Endodermal cell (in vitro differentiated cells): ENCODE data around the gene ITGB1BP1. TPM values are rescaled to one million over a fixed set of nuclear protein-coding genes. Genes with fewer than 3 reads are reported as not detected.

Experiments used
- DNase-seq: peaks from one replicate; pipeline ENCODE4 v3.0.0-alpha.2; 2017
- H3K27ac ChIP-seq: 2 replicates; pipeline ENCODE4 v1.5.1; 2013; ENCODE audit warnings: mild to moderate bottlenecking, low read depth, low read length, moderate library complexity
- H3K27me3 ChIP-seq: 2 replicates; pipeline ENCODE4 v1.6.1; 2013; ENCODE audit warnings: mild to moderate bottlenecking, low read length, moderate library complexity; ENCODE audit not compliant: insufficient read depth, control insufficient read depth, poor library complexity, severe bottlenecking
- H3K36me3 ChIP-seq: 2 replicates; pipeline ENCODE4 v1.7.0; 2013; ENCODE audit warnings: mild to moderate bottlenecking, low read length, moderate library complexity; ENCODE audit not compliant: control insufficient read depth, insufficient read depth
- H3K4me1 ChIP-seq: one replicate; pipeline ENCODE4 v1.7.0; 2013; ENCODE audit warnings: low read length; ENCODE audit not compliant: control insufficient read depth, insufficient read depth
- H3K4me3 ChIP-seq: 2 replicates; pipeline ENCODE4 v1.5.1; 2013; ENCODE audit warnings: mild to moderate bottlenecking, low read length, moderate library complexity
- H3K9ac ChIP-seq: 2 replicates; pipeline ENCODE4 v1.6.1; 2013; ENCODE audit warnings: mild to moderate bottlenecking, low read length, moderate library complexity; ENCODE audit not compliant: poor library complexity, severe bottlenecking; ENCODE audit errors: extremely low read depth
- H3K9me3 ChIP-seq: 2 replicates; pipeline ENCODE4 v1.6.1; 2013; ENCODE audit warnings: mild to moderate bottlenecking, low read length, moderate library complexity; ENCODE audit not compliant: control insufficient read depth
- H3K27ac Mint-ChIP-seq: 2 replicates; pipeline ENCODE4 v1.8.0; 2020; ENCODE audit warnings: mixed read lengths
- H3K27me3 Mint-ChIP-seq: 2 replicates; pipeline ENCODE4 v1.8.0; 2021; ENCODE audit warnings: mild to moderate bottlenecking, mixed read lengths; ENCODE audit not compliant: insufficient read depth
- H3K36me3 Mint-ChIP-seq: 2 replicates; pipeline ENCODE4 v1.8.0; 2020; ENCODE audit warnings: low read depth, mixed read lengths
- H3K4me1 Mint-ChIP-seq: 2 replicates; pipeline ENCODE4 v1.8.0; 2020; ENCODE audit warnings: mixed read lengths
- H3K4me3 Mint-ChIP-seq: 2 replicates; pipeline ENCODE4 v1.8.0; 2020; ENCODE audit warnings: mild to moderate bottlenecking, moderate library complexity, mixed read lengths
- H3K9me3 Mint-ChIP-seq: 2 replicates; pipeline ENCODE4 v1.8.0; 2020; ENCODE audit warnings: mild to moderate bottlenecking, mixed read lengths
- CTCF ChIP-seq: fragments of 200-600 bp; sonication (generic); conservative IDR thresholded peaks from 2 replicates; pipeline ENCODE4 v1.5.0; 2021; ENCODE audit warnings: antibody characterized with exemption, mild to moderate bottlenecking
- WGBS, 2 experiments: methylation state at CpG; one replicate each; pipeline versions ENCODE4 v1.1.5 to v1.1.7; 2013; ENCODE audit warnings: missing lambda C conversion rate in 2 of 2, mixed read lengths in 1 of 2; ENCODE audit not compliant: insufficient coverage in 1 of 2, insufficient read length in 1 of 2; 5-methylcytosine and 5-hydroxymethylcytosine counted together
- total RNA-seq, 2 donors: library from RNA; stranded (reverse); fragmentation: NEBNext Ultra II Directional in 1 of 2; extraction: Animal tissue kit (Norgen Biotek cat#: 25700) in 1 of 2; gene quantifications; 2 replicates in 1 of 2; 3 replicates in 1 of 2; pipeline ENCODE4 v1.2.1, GENCODE V29; 2021

The ITGB1BP1 gene
- total RNA-seq, 2 donors from 2014 or later = 34.9 to 58.9 TPM

GRCh38 chr2:9365498-9366019, 57.8 kb downstream of the ITGB1BP1 start:
- no peak overlapping the region for H3K27ac ChIP-seq
- 88 to 100% methylated on average over 3 to 8 of the region's 8 CpGs for WGBS, 2 experiments

GRCh38 chr2:9364791-9365497, 58.4 kb downstream of the ITGB1BP1 start:
- TF ChIP-seq CTCF = no peak
- Mint-ChIP-seq H3K4me1 (peaks cover 23% of the 10 kb centered on the region), H3K27ac (peak overlapping the region; percentile 81), H3K9me3 (no peaks in the 10 kb centered on the region), H3K27me3 (no peaks in the 10 kb centered on the region), H3K36me3 (no peaks in the 10 kb centered on the region), H3K4me3 (no peak overlapping the region)
- no peak overlapping the region for H3K27ac ChIP-seq
- H3K9ac ChIP-seq = no peak overlapping the region
- H3K4me3 ChIP-seq = no peak overlapping the region
- no peaks in the 10 kb centered on the region for H3K27me3 ChIP-seq
- DNase-seq = peak; percentile 61
- no peaks in the 10 kb centered on the region for H3K9me3 ChIP-seq
- H3K36me3 ChIP-seq = peaks cover 6% of the 10 kb centered on the region
- H3K4me1 ChIP-seq = peaks cover 6% of the 10 kb centered on the region
- 78 to 81% methylated on average over 2 to 4 of the region's 4 CpGs for WGBS, 2 experiments

More at GRCh38 chr2:9365498-9366019, 57.8 kb downstream of the ITGB1BP1 start:
- H3K4me1 Mint-ChIP-seq = peaks cover 29% of the 10 kb centered on the region
- Histone ChIP-seq H3K27me3 (no peaks in the 10 kb centered on the region), H3K9me3 (no peaks in the 10 kb centered on the region), H3K4me1 (peaks cover 6% of the 10 kb centered on the region), H3K36me3 (peaks cover 3% of the 10 kb centered on the region), H3K9ac (no peak overlapping the region), H3K4me3 (no peak overlapping the region)
- TF ChIP-seq CTCF = no peak
- no peaks in the 10 kb centered on the region for H3K27me3 Mint-ChIP-seq
- no peak overlapping the region for H3K4me3 Mint-ChIP-seq
- no peaks in the 10 kb centered on the region for H3K9me3 Mint-ChIP-seq
- DNase-seq = no peak
- peak overlapping the region; percentile 81 for H3K27ac Mint-ChIP-seq
- no peaks in the 10 kb centered on the region for H3K36me3 Mint-ChIP-seq

- H3K27ac Mint-ChIP-seq = no peak overlapping the region
These were observed 59.0 kb downstream of the ITGB1BP1 start for GRCh38 chr2:9364373-9364772.

More at GRCh38 chr2:9364373-9364772, 59.0 kb downstream of the ITGB1BP1 start:
- no peak for DNase-seq
- H3K27me3 ChIP-seq = no peaks in the 10 kb centered on the region
- no peak overlapping the region for H3K4me3 Mint-ChIP-seq
- H3K36me3 Mint-ChIP-seq = no peaks in the 10 kb centered on the region
- H3K27me3 Mint-ChIP-seq = no peaks in the 10 kb centered on the region
- H3K9ac ChIP-seq = no peak overlapping the region
- peaks cover 23% of the 10 kb centered on the region for H3K4me1 Mint-ChIP-seq
- H3K4me3 ChIP-seq = no peak overlapping the region
- no peaks in the 10 kb centered on the region for H3K9me3 ChIP-seq
- peaks cover 10% of the 10 kb centered on the region for H3K36me3 ChIP-seq
- no peak overlapping the region for H3K27ac ChIP-seq
- peaks cover 6% of the 10 kb centered on the region for H3K4me1 ChIP-seq
- WGBS, 2 experiments = 91 to 100% methylated on average over 4 of the region's 4 CpGs
- no peak for TF ChIP-seq CTCF
- no peaks in the 10 kb centered on the region for H3K9me3 Mint-ChIP-seq
